ENCODE data around the gene CNOT8. TPM values are rescaled to one million over a fixed set of nuclear protein-coding genes. Genes with fewer than 3 reads are reported as not detected.
A peak's percentile ranks its signal among the peaks of the same experiment; 100 is the strongest.

The CNOT8 gene
- total RNA-seq, 1 experiment from 2014 or later = 45.9 TPM

- 0 out of 2 replicates have a peak, but pooled peaks have one; percentile 17 for ATAC-seq
- no peak overlapping the region for H3K27ac ChIP-seq (ENCODE audit: low read length)
- DNase-seq (ENCODE audit: low read depth, low spot score) = no peak
- H3K36me3 ChIP-seq (ENCODE audit: control insufficient read depth, insufficient read depth, low read length) = no peaks in the 10 kb centered on the region
- POLR2A ChIA-PET = no interaction called here
- BruUV-seq (replicated peaks) = no TSS peak
- no peaks in the 10 kb centered on the region for H3K9me3 ChIP-seq (ENCODE audit: control insufficient read depth, insufficient read depth, low read depth, low read length)
- no peaks in the 10 kb centered on the region for H3K4me1 ChIP-seq (ENCODE audit: control insufficient read depth, insufficient read depth, low read length)
- intact Hi-C loops (cut with micrococcal nuclease; ENCODE audit: unreplicated experiment) (no loop called here), in situ Hi-C loops (cut with HindIII; ENCODE audit: low pct_unique_long_range_greater_than_20kb, low sequenced_read_pairs) (no loop called here)
- TF ChIP-seq REST (IDR thresholded peaks at IDR 0.05; ENCODE audit: insufficient read depth in 1 of 2, low read depth in 2 of 2, low read length in 1 of 2) = no peak
- no peak for TF ChIP-seq POLR2AphosphoS5 (IDR thresholded peaks at IDR 0.05; ENCODE audit: low read depth, low read length)
- TF ChIP-seq SIN3A (IDR thresholded peaks at IDR 0.05; ENCODE audit: borderline replicate concordance, insufficient read depth, low read depth, low read length) = no peak
- no peak for TF ChIP-seq CTCF (IDR thresholded peaks at IDR 0.05)
- TF ChIP-seq TCF7L2 (IDR thresholded peaks at IDR 0.05; ENCODE audit: low read depth, low read length) = no peak
- CTCF ChIA-PET = no interaction called here
- no peaks in the 10 kb centered on the region for H3K27me3 ChIP-seq (ENCODE audit: control insufficient read depth, insufficient read depth, low read length)
- peak overlapping the region in 1 of 2 experiments; percentile 16; a peak in 1 of 4 replicates for H3K4me3 ChIP-seq (ENCODE audit: low read depth in 2 of 2, low read length in 2 of 2)
These were observed 8.6 kb upstream of the CNOT8 start for GRCh38 chr5:154849791-154850201.

GRCh38 chr5:154850255-154851062, 8.0 kb upstream of the CNOT8 start, which contains the start of gene FAXDC2:
Gene FAXDC2 (minus strand): TSS chr5:154850603. CDS start chr5:154838178, 12,425 bp downstream.
- intact Hi-C loops (cut with micrococcal nuclease; ENCODE audit: unreplicated experiment) (no loop called here), in situ Hi-C loops (cut with HindIII; ENCODE audit: low pct_unique_long_range_greater_than_20kb, low sequenced_read_pairs) (no loop called here)
- H3K27me3 ChIP-seq (ENCODE audit: control insufficient read depth, insufficient read depth, low read length) = no peaks in the 10 kb centered on the region
- no peaks in the 10 kb centered on the region for H3K9me3 ChIP-seq (ENCODE audit: control insufficient read depth, insufficient read depth, low read depth, low read length)
- ATAC-seq (peak; percentile 44; the same call in 1 of the 2 replicates), DNase-seq (ENCODE audit: low read depth, low spot score) (no peak)
- ChIA-PET CTCF (no interaction called here), POLR2A (no interaction called here)
- H3K36me3 ChIP-seq (ENCODE audit: control insufficient read depth, insufficient read depth, low read length) = no peaks in the 10 kb centered on the region
- no peak within 1 kb of the TSS for H3K27ac ChIP-seq (ENCODE audit: low read length)
- H3K4me3 ChIP-seq (ENCODE audit: low read depth in 2 of 2, low read length in 2 of 2) = peak within 1 kb of the TSS in 1 of 2 experiments; percentile 16; a peak in 1 of 4 replicates
- BruUV-seq (replicated peaks) = no TSS peak
- TF ChIP-seq SIN3A (IDR thresholded peaks at IDR 0.05; ENCODE audit: borderline replicate concordance, insufficient read depth, low read depth, low read length) (no peak), TCF7L2 (IDR thresholded peaks at IDR 0.05; ENCODE audit: low read depth, low read length) (no peak), POLR2AphosphoS5 (IDR thresholded peaks at IDR 0.05; ENCODE audit: low read depth, low read length) (no peak), REST (IDR thresholded peaks at IDR 0.05; ENCODE audit: insufficient read depth in 1 of 2, low read depth in 2 of 2, low read length in 1 of 2) (no peak), CTCF (IDR thresholded peaks at IDR 0.05) (no peak)
- H3K4me1 ChIP-seq (ENCODE audit: control insufficient read depth, insufficient read depth, low read length) = no peaks in the 10 kb centered on the region

Measured in Panc1 (cell line).